DMS53 treated with DMSO at 0.1 percent for 48 hours (cell line): Measurements from ENCODE around the gene EIF5AL1.
"Not testable (repeated sequence)": the region's sequence is repeated elsewhere in the genome, so short reads cannot be mapped to it uniquely, and the experiment has no call there.

Experiments used
- DNase-seq: peaks from one replicate; lab custom pipeline; 2025; ENCODE audit not compliant: unreplicated experiment; lab: John Stamatoyannopoulos, UW

The EIF5AL1 gene

GRCh38 chr10:79509306-79509933, 2.9 kb upstream of the EIF5AL1 start:
- DNase-seq = not testable (repeated sequence)

- DNase-seq = not testable (repeated sequence)
These were observed 2.3 kb upstream of the EIF5AL1 start for GRCh38 chr10:79509934-79510508.

- DNase-seq = not testable (repeated sequence)
These were observed 4.3 kb downstream of the EIF5AL1 start for GRCh38 chr10:79516532-79517205.

- DNase-seq = not testable (repeated sequence)
These were observed 5.2 kb downstream of the EIF5AL1 start for GRCh38 chr10:79517567-79517966.

GRCh38 chr10:79521751-79522150, 9.4 kb downstream of the EIF5AL1 start:
- DNase-seq = not testable (repeated sequence)

GRCh38 chr10:79522464-79522863, 10.1 kb downstream of the EIF5AL1 start:
- DNase-seq = not testable (repeated sequence)

GRCh38 chr10:79523157-79523853, 11.0 kb downstream of the EIF5AL1 start:
- not testable (repeated sequence) for DNase-seq

- DNase-seq = not testable (repeated sequence)
These were observed 12.8 kb downstream of the EIF5AL1 start for GRCh38 chr10:79525049-79525710.

- not testable (repeated sequence) for DNase-seq
These were observed 15.9 kb downstream of the EIF5AL1 start for GRCh38 chr10:79528261-79528660.

- DNase-seq = not testable (repeated sequence)
These were observed 21.0 kb downstream of the EIF5AL1 start for GRCh38 chr10:79533142-79533902.

- not testable (repeated sequence) for DNase-seq
These were observed 21.5 kb downstream of the EIF5AL1 start for GRCh38 chr10:79533903-79534175.

GRCh38 chr10:79538311-79538710, 26.0 kb downstream of the EIF5AL1 start:
- DNase-seq = not testable (repeated sequence)

- DNase-seq = not testable (repeated sequence)
These were observed 28.6 kb downstream of the EIF5AL1 start for GRCh38 chr10:79540930-79541329.

- no peak for DNase-seq
These were observed 30.3 kb downstream of the EIF5AL1 start for GRCh38 chr10:79542626-79543025.

- not testable (repeated sequence) for DNase-seq
These were observed 32.1 kb downstream of the EIF5AL1 start for GRCh38 chr10:79544408-79544807.

- not testable (repeated sequence) for DNase-seq
These were observed 32.8 kb downstream of the EIF5AL1 start for GRCh38 chr10:79544926-79545659.

- peak; percentile 87 for DNase-seq
These were observed 34.8 kb downstream of the EIF5AL1 start for GRCh38 chr10:79547128-79547527.

GRCh38 chr10:79547973-79548372, 35.6 kb downstream of the EIF5AL1 start:
- DNase-seq = no peak

GRCh38 chr10:79552143-79552542, 39.8 kb downstream of the EIF5AL1 start:
- no peak for DNase-seq
